Panc1 (cell line): ENCODE results near the gene UPF2. TPM values are rescaled to one million over a fixed set of nuclear protein-coding genes. Genes with fewer than 3 reads are reported as not detected.

Source experiments
- ATAC-seq: fragments of 200-7000 bp; cut with Tn5 transposase; 2 replicates; pipeline ENCODE4 v1.9.1; 2020; ENCODE audit warnings: mild to moderate bottlenecking, moderate library complexity
- BruUV-seq: library from RNA; stranded (reverse); fragments of 400-500 nt; replicated peaks from 2 replicates; lab custom pipeline; 2021; lab: Mats Ljungman, UMichigan
- CTCF ChIA-PET: fragments of 300-600 bp; sonication (Branson Sonifier 250); formaldehyde crosslinking; loops from one replicate; lab custom pipeline; 2022; ENCODE audit warnings: antibody characterized with exemption; lab: Charles Lee
- POLR2A ChIA-PET: fragments of 300-600 bp; sonication (Branson Sonifier 250); formaldehyde crosslinking; loops from one replicate; lab custom pipeline; 2022; ENCODE audit warnings: antibody characterized with exemption; lab: Charles Lee
- DNase-seq: peaks from one replicate; pipeline ENCODE4 v3.0.0-alpha.2; 2010; ENCODE audit warnings: low read depth, low spot score
- H3K27ac ChIP-seq: 2 replicates; pipeline ENCODE4 v1.5.1; 2011; ENCODE audit warnings: mild to moderate bottlenecking, low read length, inconsistent platforms
- H3K27me3 ChIP-seq: fragments of 200-500 bp; sonication (Bioruptor generic); 2 replicates; pipeline ENCODE4 v1.6.0; 2014; ENCODE audit warnings: low read length, inconsistent platforms; ENCODE audit not compliant: control insufficient read depth, insufficient read depth
- H3K36me3 ChIP-seq: fragments of 200-500 bp; sonication (Bioruptor generic); 2 replicates; pipeline ENCODE4 v1.5.1; 2014; ENCODE audit warnings: inconsistent platforms, mild to moderate bottlenecking, low read length, moderate library complexity; ENCODE audit not compliant: control insufficient read depth, insufficient read depth
- H3K4me1 ChIP-seq: 2 replicates; pipeline ENCODE4 v1.5.1; 2011; ENCODE audit warnings: inconsistent platforms, mild to moderate bottlenecking, low read length, moderate library complexity; ENCODE audit not compliant: control insufficient read depth, insufficient read depth
- H3K4me3 ChIP-seq, 2 experiments: 2 replicates each; pipeline ENCODE4 v1.5.1; 2011 to 2012; ENCODE audit warnings: low read depth in 2 of 2, low read length in 2 of 2, mild to moderate bottlenecking in 2 of 2, inconsistent platforms in 1 of 2, moderate library complexity in 1 of 2
- H3K9me3 ChIP-seq: fragments of 200-500 bp; sonication (Bioruptor generic); 2 replicates; pipeline ENCODE4 v1.5.1; 2014; ENCODE audit warnings: low read depth, mild to moderate bottlenecking, inconsistent platforms, low read length, moderate library complexity; ENCODE audit not compliant: control insufficient read depth, insufficient read depth
- CTCF ChIP-seq: fragments of 450-650 bp; IDR thresholded peaks from 2 replicates; pipeline ENCODE4 v1.5.1; 2017; ENCODE audit warnings: mild to moderate bottlenecking
- POLR2AphosphoS5 ChIP-seq: IDR thresholded peaks from 2 replicates; pipeline ENCODE4 v1.6.1; 2012; ENCODE audit warnings: mild to moderate bottlenecking, low read depth, low read length, moderate library complexity
- SIN3A ChIP-seq: IDR thresholded peaks from 2 replicates; pipeline ENCODE4 v1.6.1; 2012; ENCODE audit warnings: low read depth, mild to moderate bottlenecking, low read length, moderate library complexity, borderline replicate concordance; ENCODE audit not compliant: insufficient read depth
- TCF7L2 ChIP-seq: IDR thresholded peaks from 2 replicates; pipeline ENCODE4 v1.6.1; 2011; ENCODE audit warnings: mild to moderate bottlenecking, low read depth, low read length, inconsistent platforms
- in situ Hi-C: cut with HindIII; loops from 2 replicates; pipeline ENCODE4 v1.10.0; 2016; ENCODE audit warnings: low sequenced_read_pairs, low pct_unique_long_range_greater_than_20kb
- intact Hi-C: fragments of 100-400 bp; cut with micrococcal nuclease; formaldehyde crosslinking; loops from one replicate; pipeline ENCODE4 v1.10.0; 2022; ENCODE audit not compliant: unreplicated experiment
- total RNA-seq: library from RNA; stranded (reverse); gene quantifications from one replicate; pipeline ENCODE4 v1.2.1, GENCODE V29; 2021; ENCODE audit not compliant: unreplicated experiment
- TF ChIP-seq, protein P1 (sequence below), 2 experiments: IDR thresholded peaks; 2 replicates each; pipeline ENCODE4 v1.6.1; 2011 to 2012; ENCODE audit warnings: low read depth in 2 of 2, control low read depth in 1 of 2, low read length in 1 of 2, mild to moderate bottlenecking in 1 of 2, moderate library complexity in 1 of 2; ENCODE audit not compliant: insufficient read depth in 1 of 2

The UPF2 gene
- total RNA-seq, 1 experiment from 2014 or later: 19.1 TPM

GRCh38 chr10:11949152-11949551, 93.5 kb downstream of the UPF2 start:
- in situ Hi-C loops: no loop called here

GRCh38 chr10:11946652-11947051, 96.0 kb downstream of the UPF2 start:
- CTCF ChIA-PET: no interaction called here
- TF ChIP-seq, protein P1, sequence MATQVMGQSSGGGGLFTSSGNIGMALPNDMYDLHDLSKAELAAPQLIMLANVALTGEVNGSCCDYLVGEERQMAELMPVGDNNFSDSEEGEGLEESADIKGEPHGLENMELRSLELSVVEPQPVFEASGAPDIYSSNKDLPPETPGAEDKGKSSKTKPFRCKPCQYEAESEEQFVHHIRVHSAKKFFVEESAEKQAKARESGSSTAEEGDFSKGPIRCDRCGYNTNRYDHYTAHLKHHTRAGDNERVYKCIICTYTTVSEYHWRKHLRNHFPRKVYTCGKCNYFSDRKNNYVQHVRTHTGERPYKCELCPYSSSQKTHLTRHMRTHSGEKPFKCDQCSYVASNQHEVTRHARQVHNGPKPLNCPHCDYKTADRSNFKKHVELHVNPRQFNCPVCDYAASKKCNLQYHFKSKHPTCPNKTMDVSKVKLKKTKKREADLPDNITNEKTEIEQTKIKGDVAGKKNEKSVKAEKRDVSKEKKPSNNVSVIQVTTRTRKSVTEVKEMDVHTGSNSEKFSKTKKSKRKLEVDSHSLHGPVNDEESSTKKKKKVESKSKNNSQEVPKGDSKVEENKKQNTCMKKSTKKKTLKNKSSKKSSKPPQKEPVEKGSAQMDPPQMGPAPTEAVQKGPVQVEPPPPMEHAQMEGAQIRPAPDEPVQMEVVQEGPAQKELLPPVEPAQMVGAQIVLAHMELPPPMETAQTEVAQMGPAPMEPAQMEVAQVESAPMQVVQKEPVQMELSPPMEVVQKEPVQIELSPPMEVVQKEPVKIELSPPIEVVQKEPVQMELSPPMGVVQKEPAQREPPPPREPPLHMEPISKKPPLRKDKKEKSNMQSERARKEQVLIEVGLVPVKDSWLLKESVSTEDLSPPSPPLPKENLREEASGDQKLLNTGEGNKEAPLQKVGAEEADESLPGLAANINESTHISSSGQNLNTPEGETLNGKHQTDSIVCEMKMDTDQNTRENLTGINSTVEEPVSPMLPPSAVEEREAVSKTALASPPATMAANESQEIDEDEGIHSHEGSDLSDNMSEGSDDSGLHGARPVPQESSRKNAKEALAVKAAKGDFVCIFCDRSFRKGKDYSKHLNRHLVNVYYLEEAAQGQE (IDR thresholded peaks at IDR 0.05; ENCODE audit: insufficient read depth in 1 of 2, low read depth in 2 of 2, low read length in 1 of 2): no peak
- TF ChIP-seq TCF7L2 (no peak), POLR2AphosphoS5 (no peak), CTCF (no peak)
- H3K36me3 ChIP-seq: peaks cover 6% of the 10 kb centered on the region; the same call in 1 of the 2 replicates
- POLR2A ChIA-PET: no interaction called here
- H3K27me3 ChIP-seq: no peaks in the 10 kb centered on the region
- in situ Hi-C loops (no loop called here), intact Hi-C loops (no loop called here)
- no peak for ATAC-seq
- H3K9me3 ChIP-seq: no peaks in the 10 kb centered on the region
- BruUV-seq: no TSS peak
- H3K4me1 ChIP-seq: no peaks in the 10 kb centered on the region
- H3K27ac ChIP-seq: no peak overlapping the region
- DNase-seq: no peak
- no peak overlapping the region for H3K4me3 ChIP-seq

More at GRCh38 chr10:11949152-11949551, 93.5 kb downstream of the UPF2 start:
- intact Hi-C loops: no loop called here
- H3K4me1 ChIP-seq: no peaks in the 10 kb centered on the region
- H3K27me3 ChIP-seq: no peaks in the 10 kb centered on the region
- ChIA-PET POLR2A (no interaction called here), CTCF (no interaction called here)
- ATAC-seq (no peak), DNase-seq (no peak)
- no peak overlapping the region for H3K27ac ChIP-seq
- H3K9me3 ChIP-seq: no peaks in the 10 kb centered on the region
- peaks cover 2% of the 10 kb centered on the region; the same call in 1 of the 2 replicates for H3K36me3 ChIP-seq
- BruUV-seq: no TSS peak
- H3K4me3 ChIP-seq: no peak overlapping the region
- TF ChIP-seq POLR2AphosphoS5 (no peak), CTCF (no peak), SIN3A (no peak)
